ENCODE data around the gene LLGL2.

The LLGL2 gene

GRCh38 chr17:75571197-75571884 is 45.8 kb downstream of the LLGL2 start:
- Histone ChIP-seq H4K20me1 (ENCODE audit: insufficient read depth, low read length) (no peaks in the 10 kb centered on the region), H3K9me3 (replicated peaks; ENCODE audit: insufficient read depth, low read length) (no peaks in the 10 kb centered on the region), H3K27ac (ENCODE audit: low read length) (peak overlapping the region; percentile 62; the same call in 1 of the 2 replicates), H3K4me2 (ENCODE audit: low read depth, low read length) (peak overlapping the region; percentile 63; the same call in 1 of the 2 replicates), H3K9ac (ENCODE audit: low read length) (peak overlapping the region; percentile 89), H3K27me3 (replicated peaks; ENCODE audit: insufficient read depth, low read length) (no peaks in the 10 kb centered on the region), H3K4me3 (ENCODE audit: low read length) (peak overlapping the region; percentile 52), H3K9me2 (replicated peaks; ENCODE audit: insufficient read depth, low read length) (no peaks in the 10 kb centered on the region), H3K79me2 (ENCODE audit: low read length) (no peaks in the 10 kb centered on the region), H3F3A (ENCODE audit: insufficient read depth, low read length) (0 out of 2 replicates have a peak, but pooled peaks cover 2% of the 10 kb centered on the region), H3K4me1 (ENCODE audit: low read length) (peaks cover 12% of the 10 kb centered on the region; the same call in 1 of the 2 replicates), H2AFZ (ENCODE audit: low read length) (peak overlapping the region; percentile 78), H3K36me3 (replicated peaks; ENCODE audit: insufficient read depth, low read length) (no peaks in the 10 kb centered on the region)
- peak; percentile 52 for DNase-seq
- no peak for TF ChIP-seq EZH2phosphoT487 (IDR thresholded peaks at IDR 0.05; ENCODE audit: low read length)
- TF ChIP-seq EZH2 (optimal IDR thresholded peaks at IDR 0.05; ENCODE audit: low read depth, low read length), result no peak
- TF ChIP-seq, protein P1, sequence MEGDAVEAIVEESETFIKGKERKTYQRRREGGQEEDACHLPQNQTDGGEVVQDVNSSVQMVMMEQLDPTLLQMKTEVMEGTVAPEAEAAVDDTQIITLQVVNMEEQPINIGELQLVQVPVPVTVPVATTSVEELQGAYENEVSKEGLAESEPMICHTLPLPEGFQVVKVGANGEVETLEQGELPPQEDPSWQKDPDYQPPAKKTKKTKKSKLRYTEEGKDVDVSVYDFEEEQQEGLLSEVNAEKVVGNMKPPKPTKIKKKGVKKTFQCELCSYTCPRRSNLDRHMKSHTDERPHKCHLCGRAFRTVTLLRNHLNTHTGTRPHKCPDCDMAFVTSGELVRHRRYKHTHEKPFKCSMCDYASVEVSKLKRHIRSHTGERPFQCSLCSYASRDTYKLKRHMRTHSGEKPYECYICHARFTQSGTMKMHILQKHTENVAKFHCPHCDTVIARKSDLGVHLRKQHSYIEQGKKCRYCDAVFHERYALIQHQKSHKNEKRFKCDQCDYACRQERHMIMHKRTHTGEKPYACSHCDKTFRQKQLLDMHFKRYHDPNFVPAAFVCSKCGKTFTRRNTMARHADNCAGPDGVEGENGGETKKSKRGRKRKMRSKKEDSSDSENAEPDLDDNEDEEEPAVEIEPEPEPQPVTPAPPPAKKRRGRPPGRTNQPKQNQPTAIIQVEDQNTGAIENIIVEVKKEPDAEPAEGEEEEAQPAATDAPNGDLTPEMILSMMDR (IDR thresholded peaks at IDR 0.05; ENCODE audit: low read length), result no peak

- Histone ChIP-seq H4K20me1 (ENCODE audit: insufficient read depth, low read length) (no peaks in the 10 kb centered on the region), H3K36me3 (replicated peaks; ENCODE audit: insufficient read depth, low read length) (no peaks in the 10 kb centered on the region), H3K4me1 (ENCODE audit: low read length) (peaks cover 7% of the 10 kb centered on the region; the same call in 1 of the 2 replicates), H3K27ac (ENCODE audit: low read length) (peak overlapping the region; percentile 62; the same call in 1 of the 2 replicates), H3F3A (ENCODE audit: insufficient read depth, low read length) (0 out of 2 replicates have a peak, but pooled peaks cover 2% of the 10 kb centered on the region), H3K4me3 (ENCODE audit: low read length) (peak overlapping the region; percentile 52), H3K4me2 (ENCODE audit: low read depth, low read length) (peak overlapping the region; percentile 63; the same call in 1 of the 2 replicates), H3K9me3 (replicated peaks; ENCODE audit: insufficient read depth, low read length) (no peaks in the 10 kb centered on the region), H3K9ac (ENCODE audit: low read length) (peak overlapping the region; percentile 89), H3K27me3 (replicated peaks; ENCODE audit: insufficient read depth, low read length) (no peaks in the 10 kb centered on the region), H3K9me2 (replicated peaks; ENCODE audit: insufficient read depth, low read length) (no peaks in the 10 kb centered on the region), H2AFZ (ENCODE audit: low read length) (no peak overlapping the region), H3K79me2 (ENCODE audit: low read length) (no peaks in the 10 kb centered on the region)
- DNase-seq, result no peak
- TF ChIP-seq EZH2 (optimal IDR thresholded peaks at IDR 0.05; ENCODE audit: low read depth, low read length), result no peak
- no peak for TF ChIP-seq EZH2phosphoT487 (IDR thresholded peaks at IDR 0.05; ENCODE audit: low read length)
- TF ChIP-seq, protein P1 (IDR thresholded peaks at IDR 0.05; ENCODE audit: low read length), result no peak
These were observed 46.4 kb downstream of the LLGL2 start for GRCh38 chr17:75571885-75572215.

DNA sequence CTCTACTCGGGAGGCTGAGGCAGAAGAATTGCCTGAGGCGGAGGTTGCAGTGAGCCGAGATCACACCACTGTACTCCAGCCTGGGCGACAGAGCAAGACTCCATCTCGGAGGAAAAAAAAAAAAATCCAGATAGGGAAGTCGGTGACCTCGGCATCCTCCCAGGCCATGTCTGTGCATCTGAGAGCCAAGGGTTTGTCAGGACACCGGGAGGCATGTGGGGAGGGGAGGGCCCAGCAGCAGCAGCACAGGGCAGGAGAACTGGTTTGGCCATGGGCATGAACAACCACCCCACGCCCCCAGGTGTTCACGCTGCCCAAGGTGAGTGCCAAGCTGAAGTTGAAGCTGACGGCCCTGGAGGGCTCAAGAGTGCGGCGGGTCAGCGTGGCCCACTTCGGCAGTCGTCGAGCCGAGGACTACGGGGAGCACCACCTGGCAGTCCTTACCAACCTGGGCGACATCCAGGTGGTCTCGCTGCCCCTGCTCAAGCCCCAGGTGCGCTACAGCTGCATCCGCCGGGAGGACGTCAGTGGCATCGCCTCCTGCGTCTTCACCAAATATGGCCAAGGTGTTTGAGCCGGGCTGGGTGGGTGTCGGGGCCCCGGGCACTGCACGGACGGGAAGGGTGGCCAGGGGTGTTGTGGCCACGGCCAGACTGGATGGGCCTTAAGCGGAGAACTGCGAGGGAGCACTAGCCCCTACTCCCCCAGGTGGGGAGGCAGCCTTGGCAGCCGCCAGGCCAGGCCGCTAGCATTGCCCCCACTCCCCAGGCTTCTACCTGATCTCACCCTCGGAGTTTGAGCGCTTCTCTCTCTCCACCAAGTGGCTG is 47.4 kb downstream of the LLGL2 start:
- no peak for TF ChIP-seq EZH2 (optimal IDR thresholded peaks at IDR 0.05; ENCODE audit: low read depth, low read length)
- TF ChIP-seq, protein P1 (IDR thresholded peaks at IDR 0.05; ENCODE audit: low read length), result no peak
- TF ChIP-seq EZH2phosphoT487 (IDR thresholded peaks at IDR 0.05; ENCODE audit: low read length), result no peak
- H3K27ac ChIP-seq (ENCODE audit: low read length), result no peak overlapping the region
- no peaks in the 10 kb centered on the region for H3F3A ChIP-seq (ENCODE audit: insufficient read depth, low read length)
- no peaks in the 10 kb centered on the region for H3K36me3 ChIP-seq (replicated peaks; ENCODE audit: insufficient read depth, low read length)
- no peak overlapping the region for H2AFZ ChIP-seq (ENCODE audit: low read length)
- H3K9ac ChIP-seq (ENCODE audit: low read length), result no peak overlapping the region
- H3K9me2 ChIP-seq (replicated peaks; ENCODE audit: insufficient read depth, low read length), result no peaks in the 10 kb centered on the region
- no peaks in the 10 kb centered on the region for H3K27me3 ChIP-seq (replicated peaks; ENCODE audit: insufficient read depth, low read length)
- no peaks in the 10 kb centered on the region for H3K9me3 ChIP-seq (replicated peaks; ENCODE audit: insufficient read depth, low read length)
- no peaks in the 10 kb centered on the region for H3K79me2 ChIP-seq (ENCODE audit: low read length)
- no peak for DNase-seq
- H3K4me1 ChIP-seq (ENCODE audit: low read length), result peaks cover 5% of the 10 kb centered on the region; the same call in 1 of the 2 replicates
- no peak overlapping the region for H3K4me3 ChIP-seq (ENCODE audit: low read length)
- H4K20me1 ChIP-seq (ENCODE audit: insufficient read depth, low read length), result no peaks in the 10 kb centered on the region
- H3K4me2 ChIP-seq (ENCODE audit: low read depth, low read length), result no peak overlapping the region

Data from MM.1S (cell line).